Measurements from ENCODE around the gene OCA2.

Gene OCA2

GRCh38 chr15:27932600-27932999 lies 166.5 kb downstream of the OCA2 start:
- DNase-seq: no peak

- no peak for DNase-seq
Measured at GRCh38 chr15:27928386-27928785, 170.7 kb downstream of the OCA2 start.

GRCh38 chr15:27912283-27912682 lies 186.8 kb downstream of the OCA2 start:
- no peak for DNase-seq

- no peak for DNase-seq
Measured at GRCh38 chr15:27906802-27907201, 192.3 kb downstream of the OCA2 start.

GRCh38 chr15:27903405-27903804 lies 195.7 kb downstream of the OCA2 start:
- DNase-seq: no peak

- no peak for DNase-seq
Measured at GRCh38 chr15:27902680-27903385, 196.3 kb downstream of the OCA2 start.

- no peak for DNase-seq
Measured at GRCh38 chr15:27899583-27900285, 199.4 kb downstream of the OCA2 start.

- DNase-seq: no peak
Measured at GRCh38 chr15:27897481-27897880, 201.6 kb downstream of the OCA2 start.

- no peak for DNase-seq
Measured at GRCh38 chr15:27894645-27895044, 204.5 kb downstream of the OCA2 start.

- no peak for DNase-seq
Measured at GRCh38 chr15:27889258-27889657, 209.9 kb downstream of the OCA2 start.

GRCh38 chr15:27885201-27885600 lies 213.9 kb downstream of the OCA2 start:
- no peak for DNase-seq

GRCh38 chr15:27884726-27885125 lies 214.4 kb downstream of the OCA2 start:
- DNase-seq: no peak

- DNase-seq: no peak
Measured at GRCh38 chr15:27878841-27879240, 220.3 kb downstream of the OCA2 start.

GRCh38 chr15:27873828-27874227 lies 225.3 kb downstream of the OCA2 start:
- no peak for DNase-seq

- no peak for DNase-seq
Measured at GRCh38 chr15:27873039-27873438, 226.1 kb downstream of the OCA2 start.

GRCh38 chr15:27872355-27872754 lies 226.8 kb downstream of the OCA2 start:
- DNase-seq: no peak

- no peak for DNase-seq
Measured at GRCh38 chr15:27871902-27872260, 227.2 kb downstream of the OCA2 start.

- no peak for DNase-seq
Measured at GRCh38 chr15:27871078-27871901, 227.8 kb downstream of the OCA2 start.

- DNase-seq: no peak
Measured at GRCh38 chr15:27870320-27870719, 228.8 kb downstream of the OCA2 start.

GRCh38 chr15:27869697-27870281 lies 229.3 kb downstream of the OCA2 start:
- no peak for DNase-seq

- no peak for DNase-seq
Measured at GRCh38 chr15:27868828-27869404, 230.2 kb downstream of the OCA2 start.

- DNase-seq: no peak
Measured at GRCh38 chr15:27867861-27868260, 231.3 kb downstream of the OCA2 start.
